Psoas muscle (tissue), 7 donors: ENCODE data around the gene RPS6KB2. TPM values are rescaled to one million over a fixed set of nuclear protein-coding genes. Genes with fewer than 3 reads are reported as not detected.

Source experiments
- polyA plus RNA-seq, 3 donors: library from polyadenylated mRNA; stranded (reverse); fragments of 200-250 nt; gene quantifications; one replicate each; pipeline ENCODE4 v1.2.3, GENCODE V29; 2013
- total RNA-seq, 4 donors: library from RNA; stranded (reverse); fragmentation: NEBNext Ultra II Directional in 2 of 4; extraction: Animal tissue kit (Norgen Biotek cat#: 25700) in 2 of 4; gene quantifications; one replicate each; pipeline versions ENCODE4 v1.2.1 to v1.2.4, GENCODE V29; 2021 to 2023
- donor health status: healthy with polysubstance abuse.
- donor health status: DM: no; HTN: no; CAD: no; lungs with moderate emphysema.
- donor health status: Bipolar disorder and iron deficiency.
- donor health status: healthy.
- donor health status: DM: no; HTN: no; CAD: no.
- donor health status: DM: no; HTN: no; CAD: no.
- donor health status: DM: yes; HTN: yes; CAD: no.

Gene RPS6KB2
- total and polyA plus RNA-seq, 7 donors, result 23.1 to 64.6 (median 27.2) TPM

Other genes with a start within 250 kb of the RPS6KB2 start
- 10 to 100 TPM; 41.7 to 46.8 (median 46.1) TPM for gene GRK2, start 162.0 kb upstream of the RPS6KB2 start, total RNA-seq
- gene GRK2, start 162.0 kb upstream of the RPS6KB2 start, polyA plus RNA-seq, result 10 to 100 TPM; 37.3 to 56.8 (median 46.2) TPM
- 1 to 10 TPM; 4.1 to 8.6 (median 7.8) TPM for gene ANKRD13D, start 139.2 kb upstream of the RPS6KB2 start, total RNA-seq
- gene ANKRD13D, start 139.2 kb upstream of the RPS6KB2 start, polyA plus RNA-seq, result 1 to 10 TPM; 4.6 to 7.0 (median 5.9) TPM
- gene SSH3, start 125.0 kb upstream of the RPS6KB2 start, total RNA-seq, result 10 to 100 TPM in 1 of 4 donors, 1 to 10 TPM in 3; 3.7 to 10.1 (median 6.9) TPM
- 1 to 10 TPM; 3.0 to 5.0 (median 4.2) TPM for gene SSH3, start 125.0 kb upstream of the RPS6KB2 start, polyA plus RNA-seq
- 10 to 100 TPM; 31.8 to 89.8 (median 56.1) TPM for gene POLD4, start 74.9 kb upstream of the RPS6KB2 start, total RNA-seq
- 10 to 100 TPM; 72.6 to 74.9 (median 73.3) TPM for gene POLD4, start 74.9 kb upstream of the RPS6KB2 start, polyA plus RNA-seq
- gene CLCF1, start 54.9 kb upstream of the RPS6KB2 start, total RNA-seq, result 1 to 10 TPM in 1 of 4 donors, under 1 TPM in 3; 0.44 to 1.5 (median 0.82) TPM
- 1 to 10 TPM in 1 of 3 donors, under 1 TPM in 2; 0.47 to 6.5 (median 0.62) TPM for gene CLCF1, start 54.9 kb upstream of the RPS6KB2 start, polyA plus RNA-seq
- 1 to 10 TPM; 1.8 to 6.7 (median 5.8) TPM for gene RAD9A, start 36.5 kb upstream of the RPS6KB2 start, total RNA-seq
- gene RAD9A, start 36.5 kb upstream of the RPS6KB2 start, polyA plus RNA-seq, result 10 to 100 TPM in 2 of 3 donors, 1 to 10 TPM in 1; 7.1 to 12.3 (median 10.1) TPM
- 100 to 1,000 TPM in 1 of 4 donors, 10 to 100 TPM in 3; 72.6 to 113 (median 86.6) TPM for gene PPP1CA, start 26.6 kb upstream of the RPS6KB2 start, total RNA-seq
- gene PPP1CA, start 26.6 kb upstream of the RPS6KB2 start, polyA plus RNA-seq, result 100 to 1,000 TPM; 108 to 191 (median 147) TPM
- gene TBC1D10C, start 24.4 kb upstream of the RPS6KB2 start, total RNA-seq, result 1 to 10 TPM in 3 of 4 donors, under 1 TPM in 1; 0.65 to 1.6 (median 1.2) TPM
- under 1 TPM; 0.25 to 0.52 (median 0.34) TPM for gene TBC1D10C, start 24.4 kb upstream of the RPS6KB2 start, polyA plus RNA-seq
- gene CARNS1, start 12.8 kb upstream of the RPS6KB2 start, total RNA-seq, result 10 to 100 TPM in 2 of 4 donors, 1 to 10 TPM in 2; 7.0 to 27.5 (median 10.0) TPM
- gene CARNS1, start 12.8 kb upstream of the RPS6KB2 start, polyA plus RNA-seq, result 1 to 10 TPM; 2.1 to 5.9 (median 4.2) TPM
- gene PTPRCAP, start 9.2 kb downstream of the RPS6KB2 start, total RNA-seq, result 1 to 10 TPM in 3 of 4 donors, under 1 TPM in 1; 0.89 to 1.4 (median 1.0) TPM
- 1 to 10 TPM in 1 of 3 donors, under 1 TPM in 2; 0.25 to 1.3 (median 0.65) TPM for gene PTPRCAP, start 9.2 kb downstream of the RPS6KB2 start, polyA plus RNA-seq
- gene CORO1B, start 15.0 kb downstream of the RPS6KB2 start, total RNA-seq, result 10 to 100 TPM in 3 of 4 donors, 1 to 10 TPM in 1; 8.7 to 13.1 (median 11.5) TPM
- 10 to 100 TPM; 10.6 to 18.1 (median 16.7) TPM for gene CORO1B, start 15.0 kb downstream of the RPS6KB2 start, polyA plus RNA-seq
- gene GPR152, start 24.2 kb downstream of the RPS6KB2 start, total RNA-seq, result under 1 TPM in 1 of 4 donors, not detected in 3; 0.19 TPM
- gene GPR152, start 24.2 kb downstream of the RPS6KB2 start, polyA plus RNA-seq, result not detected
- 1 to 10 TPM in 3 of 4 donors, under 1 TPM in 1; 0.93 to 1.9 (median 1.5) TPM for gene CABP4, start 26.9 kb downstream of the RPS6KB2 start, total RNA-seq
- under 1 TPM; 0.35 to 0.89 (median 0.61) TPM for gene CABP4, start 26.9 kb downstream of the RPS6KB2 start, polyA plus RNA-seq
- 10 to 100 TPM; 57.1 to 83.2 (median 66.2) TPM for gene TMEM134, start 40.8 kb downstream of the RPS6KB2 start, total RNA-seq
- 100 to 1,000 TPM in 1 of 3 donors, 10 to 100 TPM in 2; 81.7 to 121 (median 87.8) TPM for gene TMEM134, start 40.8 kb downstream of the RPS6KB2 start, polyA plus RNA-seq
- gene AIP, start 54.5 kb downstream of the RPS6KB2 start, total RNA-seq, result 10 to 100 TPM; 25.3 to 42.7 (median 29.9) TPM
- 10 to 100 TPM; 57.4 to 71.5 (median 57.7) TPM for gene AIP, start 54.5 kb downstream of the RPS6KB2 start, polyA plus RNA-seq
- gene PITPNM1, start 76.9 kb downstream of the RPS6KB2 start, total RNA-seq, result 10 to 100 TPM in 2 of 4 donors, 1 to 10 TPM in 2; 6.7 to 16.1 (median 9.6) TPM
- gene PITPNM1, start 76.9 kb downstream of the RPS6KB2 start, polyA plus RNA-seq, result 10 to 100 TPM in 1 of 3 donors, 1 to 10 TPM in 2; 2.3 to 11.3 (median 5.1) TPM
- 10 to 100 TPM; 16.3 to 18.5 (median 18.1) TPM for gene CDK2AP2, start 79.7 kb downstream of the RPS6KB2 start, total RNA-seq
- gene CDK2AP2, start 79.7 kb downstream of the RPS6KB2 start, polyA plus RNA-seq, result 10 to 100 TPM; 31.9 to 72.3 (median 48.0) TPM
- gene CABP2, start 95.0 kb downstream of the RPS6KB2 start, total RNA-seq, result not detected
- not detected for gene CABP2, start 95.0 kb downstream of the RPS6KB2 start, polyA plus RNA-seq
- 100 to 1,000 TPM; 224 to 364 (median 274) TPM for gene GSTP1, start 155.3 kb downstream of the RPS6KB2 start, total RNA-seq
- 100 to 1,000 TPM; 279 to 410 (median 383) TPM for gene GSTP1, start 155.3 kb downstream of the RPS6KB2 start, polyA plus RNA-seq
- 100 to 1,000 TPM; 250 to 413 (median 364) TPM for gene NDUFV1, start 178.4 kb downstream of the RPS6KB2 start, total RNA-seq
- gene NDUFV1, start 178.4 kb downstream of the RPS6KB2 start, polyA plus RNA-seq, result 100 to 1,000 TPM; 248 to 340 (median 287) TPM
- gene NUDT8, start 201.4 kb downstream of the RPS6KB2 start, total RNA-seq, result 10 to 100 TPM; 19.0 to 37.0 (median 31.8) TPM
- gene NUDT8, start 201.4 kb downstream of the RPS6KB2 start, polyA plus RNA-seq, result 10 to 100 TPM; 28.5 to 52.2 (median 48.9) TPM
- not detected for gene TBX10, start 211.3 kb downstream of the RPS6KB2 start, total RNA-seq
- gene TBX10, start 211.3 kb downstream of the RPS6KB2 start, polyA plus RNA-seq, result under 1 TPM in 1 of 3 donors, not detected in 2; 0.01 TPM
- gene ACY3, start 222.2 kb downstream of the RPS6KB2 start, total RNA-seq, result not detected
- under 1 TPM in 1 of 3 donors, not detected in 2; 0.04 TPM for gene ACY3, start 222.2 kb downstream of the RPS6KB2 start, polyA plus RNA-seq
- not detected for gene ALDH3B2, start 246.1 kb downstream of the RPS6KB2 start, total RNA-seq
- gene ALDH3B2, start 246.1 kb downstream of the RPS6KB2 start, polyA plus RNA-seq, result not detected